GM03348 (cell line): ENCODE data around the gene SLC16A12.

ENCODE experiments used
- DNase-seq: peaks from one replicate; pipeline ENCODE4 v3.0.0; 2012; ENCODE audit warnings: low spot score

SLC16A12 gene

GRCh38 chr10:89535171-89536012 is at the start of gene SLC16A12:
TSS of gene SLC16A12 (minus strand) at chr10:89535594. CDS start at chr10:89462578, 73,016 bp downstream.
- DNase-seq, result peak; percentile 33

- DNase-seq, result no peak
These were observed 46.6 kb upstream of the SLC16A12 start for GRCh38 chr10:89582022-89582421.

- DNase-seq, result no peak
These were observed 44.8 kb upstream of the SLC16A12 start for GRCh38 chr10:89580243-89580642.

GRCh38 chr10:89576696-89577095 is 41.3 kb upstream of the SLC16A12 start:
- DNase-seq, result no peak

- no peak for DNase-seq
These were observed 40.6 kb upstream of the SLC16A12 start for GRCh38 chr10:89576022-89576421.

- no peak for DNase-seq
These were observed 39.6 kb upstream of the SLC16A12 start for GRCh38 chr10:89575031-89575430.

GRCh38 chr10:89574368-89574767 is 39.0 kb upstream of the SLC16A12 start:
- no peak for DNase-seq

- DNase-seq, result no peak
These were observed 32.3 kb upstream of the SLC16A12 start for GRCh38 chr10:89567576-89568245.

GRCh38 chr10:89566992-89567391 is 31.6 kb upstream of the SLC16A12 start:
- DNase-seq, result no peak

GRCh38 chr10:89566095-89566950 is 30.9 kb upstream of the SLC16A12 start:
- DNase-seq, result no peak

- no peak for DNase-seq
These were observed 29.8 kb upstream of the SLC16A12 start for GRCh38 chr10:89565180-89565579.

- peak; percentile 54 for DNase-seq
These were observed 28.6 kb upstream of the SLC16A12 start for GRCh38 chr10:89563861-89564478.

GRCh38 chr10:89563311-89563710 is 27.9 kb upstream of the SLC16A12 start:
- DNase-seq, result no peak

- no peak for DNase-seq
These were observed 21.2 kb upstream of the SLC16A12 start for GRCh38 chr10:89556600-89556999.

- DNase-seq, result no peak
These were observed 20.5 kb upstream of the SLC16A12 start for GRCh38 chr10:89555688-89556445.

- no peak for DNase-seq
These were observed 19.0 kb upstream of the SLC16A12 start for GRCh38 chr10:89554433-89554832.

GRCh38 chr10:89553064-89553734 is 17.8 kb upstream of the SLC16A12 start:
- DNase-seq, result peak; percentile 75

- no peak for DNase-seq
These were observed 16.8 kb upstream of the SLC16A12 start for GRCh38 chr10:89552213-89552612.

GRCh38 chr10:89550509-89550908 is 15.1 kb upstream of the SLC16A12 start:
- no peak for DNase-seq

GRCh38 chr10:89549510-89549909 is 14.1 kb upstream of the SLC16A12 start:
- DNase-seq, result no peak

- DNase-seq, result no peak
These were observed 13.3 kb upstream of the SLC16A12 start for GRCh38 chr10:89548673-89549072.
